HEK293T (cell line): ENCODE measurements around the gene VWA5B2.

Experiments
- CTCF ChIA-PET: fragments of 350-600 bp; formaldehyde crosslinking; extraction: SDS; loops from one replicate; lab custom pipeline; 2021; ENCODE audit warnings: antibody characterized with exemption, inconsistent platforms; lab: Yijun Ruan, JAX
- POLR2A ChIA-PET: fragments of 350-600 bp; formaldehyde crosslinking; extraction: SDS; loops from one replicate; lab custom pipeline; 2020; ENCODE audit warnings: antibody characterized with exemption, inconsistent platforms; lab: Yijun Ruan, JAX
- DNase-seq: peaks from one replicate; pipeline ENCODE4 v3.0.0; 2012; ENCODE audit warnings: mixed read lengths; ENCODE audit errors: extremely low spot score
- ARNT ChIP-seq: fragments of 450-650 bp; IDR thresholded peaks from 2 replicates; pipeline ENCODE4 v1.6.1; 2017; ENCODE audit warnings: mild to moderate bottlenecking
- BHLHE40 ChIP-seq: fragments of 450-650 bp; IDR thresholded peaks from 2 replicates; pipeline ENCODE4 v1.6.1; 2016; ENCODE audit warnings: mild to moderate bottlenecking, moderate library complexity, borderline replicate concordance
- CTBP1 ChIP-seq: fragments of 450-650 bp; IDR thresholded peaks from 2 replicates; pipeline ENCODE4 v1.6.1; 2016; ENCODE audit warnings: borderline replicate concordance
- ELF4 ChIP-seq: fragments of 450-650 bp; IDR thresholded peaks from 2 replicates; pipeline ENCODE4 v1.6.1; 2017; ENCODE audit warnings: antibody characterized with exemption
- FOXA1 ChIP-seq: fragments of 450-650 bp; IDR thresholded peaks from 2 replicates; pipeline ENCODE4 v1.6.1; 2016; ENCODE audit warnings: mild to moderate bottlenecking
- FOXK2 ChIP-seq: fragments of 450-650 bp; IDR thresholded peaks from 2 replicates; pipeline ENCODE4 v1.6.1; 2016; ENCODE audit warnings: mild to moderate bottlenecking
- FOXM1 ChIP-seq: fragments of 450-650 bp; IDR thresholded peaks from 2 replicates; pipeline ENCODE4 v1.6.1; 2017; ENCODE audit warnings: mild to moderate bottlenecking, borderline replicate concordance
- HDGF ChIP-seq: fragments of 450-650 bp; IDR thresholded peaks from 2 replicates; pipeline ENCODE4 v1.6.1; 2017; ENCODE audit warnings: antibody characterized with exemption, borderline replicate concordance
- L3MBTL2 ChIP-seq: fragments of 450-650 bp; conservative IDR thresholded peaks from 2 replicates; pipeline ENCODE4 v1.6.1; 2016; ENCODE audit warnings: mild to moderate bottlenecking
- LEF1 ChIP-seq: fragments of 450-650 bp; IDR thresholded peaks from 2 replicates; pipeline ENCODE4 v1.6.1; 2017; ENCODE audit warnings: mild to moderate bottlenecking, borderline replicate concordance
- NFRKB ChIP-seq: fragments of 450-650 bp; IDR thresholded peaks from 2 replicates; pipeline ENCODE4 v1.6.1; 2016; ENCODE audit warnings: mild to moderate bottlenecking, moderate library complexity
- SP1 ChIP-seq: fragments of 450-650 bp; IDR thresholded peaks from 2 replicates; pipeline ENCODE4 v1.6.1; 2017
- SUZ12 ChIP-seq: fragments of 450-650 bp; IDR thresholded peaks from 2 replicates; pipeline ENCODE4 v1.6.1; 2016; ENCODE audit warnings: mild to moderate bottlenecking
- TARDBP ChIP-seq: fragments of 450-650 bp; IDR thresholded peaks from 2 replicates; pipeline ENCODE4 v1.6.1; 2016
- ZNF384 ChIP-seq: fragments of 450-650 bp; IDR thresholded peaks from 2 replicates; pipeline ENCODE4 v1.6.1; 2016
- TF ChIP-seq, protein P1 (sequence below): fragments of 450-650 bp; IDR thresholded peaks from 2 replicates; pipeline ENCODE4 v1.6.1; 2016

Gene VWA5B2

GRCh38 chr3:184185461-184186183, 43.8 kb upstream of the VWA5B2 start:
- DNase-seq = peak; percentile 94
- ChIA-PET CTCF (interaction anchor here (0.7 kb wide), 1 partner anchor 9 kb away, joined by 3 read pairs; no protein-coding TSS in a partner anchor), POLR2A (interaction anchor here (0.7 to 1.8 kb wide), 6 partner anchors 9 to 42 kb away, joined by 3 to 13 read pairs (median 6); partner anchors contain the start of gene AP2M1)
- TF ChIP-seq L3MBTL2 (peak; percentile 90), TARDBP (no peak)

- no peak for DNase-seq
- ChIA-PET POLR2A (interaction anchor here (0.7 to 1.8 kb wide), 6 partner anchors 8 to 41 kb away, joined by 3 to 13 read pairs (median 6); partner anchors contain the start of gene AP2M1), CTCF (interaction anchor here (0.7 kb wide), 1 partner anchor 10 kb away, joined by 3 read pairs; no protein-coding TSS in a partner anchor)
- TF ChIP-seq NFRKB = no peak
- no peak for TF ChIP-seq TARDBP
- TF ChIP-seq FOXK2 = no peak
- TF ChIP-seq, protein P1, sequence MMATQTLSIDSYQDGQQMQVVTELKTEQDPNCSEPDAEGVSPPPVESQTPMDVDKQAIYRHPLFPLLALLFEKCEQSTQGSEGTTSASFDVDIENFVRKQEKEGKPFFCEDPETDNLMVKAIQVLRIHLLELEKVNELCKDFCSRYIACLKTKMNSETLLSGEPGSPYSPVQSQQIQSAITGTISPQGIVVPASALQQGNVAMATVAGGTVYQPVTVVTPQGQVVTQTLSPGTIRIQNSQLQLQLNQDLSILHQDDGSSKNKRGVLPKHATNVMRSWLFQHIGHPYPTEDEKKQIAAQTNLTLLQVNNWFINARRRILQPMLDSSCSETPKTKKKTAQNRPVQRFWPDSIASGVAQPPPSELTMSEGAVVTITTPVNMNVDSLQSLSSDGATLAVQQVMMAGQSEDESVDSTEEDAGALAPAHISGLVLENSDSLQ = no peak
- TF ChIP-seq ARNT = no peak
- TF ChIP-seq LEF1 = no peak
- no peak for TF ChIP-seq L3MBTL2
- no peak for TF ChIP-seq ZNF384
- no peak for TF ChIP-seq FOXM1
- no peak for TF ChIP-seq HDGF
- TF ChIP-seq CTBP1 = no peak
- TF ChIP-seq SUZ12 = no peak
- TF ChIP-seq BHLHE40 = no peak
These were observed 43.0 kb upstream of the VWA5B2 start, which contains the start of gene ABCF3 for GRCh38 chr3:184186184-184186901. ABCF3 (plus strand) TSS chr3:184186199; CDS start chr3:184186208, 9 bp downstream.

- POLR2A ChIA-PET = interaction anchor here (1.7 to 1.8 kb wide), 2 partner anchors 10 to 13 kb away, joined by 10 to 13 read pairs; partner anchors contain the start of gene AP2M1
- DNase-seq = no peak
These were observed 42.5 kb upstream of the VWA5B2 start for GRCh38 chr3:184186902-184187207.

GRCh38 chr3:184188080-184188479, 41.3 kb upstream of the VWA5B2 start:
- POLR2A ChIA-PET = no interaction called here
- CTCF ChIA-PET = no interaction called here
- no peak for DNase-seq
- TF ChIP-seq SUZ12 (no peak), HDGF (no peak), L3MBTL2 (no peak), SP1 (no peak), FOXM1 (no peak), ZNF384 (no peak), BHLHE40 (no peak), ELF4 (no peak), LEF1 (no peak), TARDBP (no peak), ARNT (no peak), FOXA1 (no peak), CTBP1 (no peak), NFRKB (no peak), FOXK2 (no peak)
- TF ChIP-seq, protein P1 = no peak

More at GRCh38 chr3:184186902-184187207, 42.5 kb upstream of the VWA5B2 start:
- TF ChIP-seq FOXM1 (no peak), ZNF384 (no peak), L3MBTL2 (no peak), BHLHE40 (no peak), SP1 (no peak), ARNT (no peak), FOXK2 (no peak), HDGF (no peak)
- CTCF ChIA-PET = no interaction called here

GRCh38 chr3:184189421-184189820, 40.0 kb upstream of the VWA5B2 start:
- POLR2A ChIA-PET = no interaction called here
- no peak for TF ChIP-seq LEF1
- TF ChIP-seq CTBP1 = no peak
- no peak for TF ChIP-seq FOXA1
- TF ChIP-seq FOXK2 = no peak
- no peak for TF ChIP-seq L3MBTL2
- no peak for TF ChIP-seq NFRKB
- no peak for TF ChIP-seq ELF4
- no peak for TF ChIP-seq HDGF
- CTCF ChIA-PET = no interaction called here

GRCh38 chr3:184192889-184193288, 36.5 kb upstream of the VWA5B2 start:
- ChIA-PET CTCF (no interaction called here), POLR2A (no interaction called here)
- TF ChIP-seq BHLHE40 (no peak), SP1 (no peak), ZNF384 (no peak), ARNT (no peak)
- no peak for DNase-seq

More at GRCh38 chr3:184189421-184189820, 40.0 kb upstream of the VWA5B2 start:
- no peak for DNase-seq
